ENCODE data around the gene GARIN3.

GRCh38 chr5:157142317-157143126 lies 23.5 kb downstream of the GARIN3 start, which contains the start of gene MED7:
- peak; percentile 82 for TF ChIP-seq TAF7 (tag; IDR thresholded peaks at IDR 0.05)
- no peak; the same call in none of the 2 replicates for TF ChIP-seq NFIC (IDR thresholded peaks at IDR 0.05)
- TF ChIP-seq CTCF (IDR thresholded peaks at IDR 0.05 in 2 of 3, conservative IDR thresholded peaks at IDR 0.05 in 1 of 3; ENCODE audit: insufficient read depth in 2 of 3, low read depth in 1 of 3, low read length in 3 of 3) = no peak
- no peak for TF ChIP-seq SOX6 (IDR thresholded peaks at IDR 0.05)
- TF ChIP-seq POLR2A (conservative IDR thresholded peaks at IDR 0.05) = peak; percentile 88
- TF ChIP-seq SIN3A (IDR thresholded peaks at IDR 0.05; ENCODE audit: borderline replicate concordance in 2 of 2, control insufficient read depth in 1 of 2, low read depth in 2 of 2, low read length in 2 of 2) = peak in 1 of 2 experiments; percentile 72; a peak in 1 of 4 replicates
- TF ChIP-seq ZNF778 (CRISPR knock-in tag; IDR thresholded peaks at IDR 0.05) = no peak
- TF ChIP-seq, protein P1, sequence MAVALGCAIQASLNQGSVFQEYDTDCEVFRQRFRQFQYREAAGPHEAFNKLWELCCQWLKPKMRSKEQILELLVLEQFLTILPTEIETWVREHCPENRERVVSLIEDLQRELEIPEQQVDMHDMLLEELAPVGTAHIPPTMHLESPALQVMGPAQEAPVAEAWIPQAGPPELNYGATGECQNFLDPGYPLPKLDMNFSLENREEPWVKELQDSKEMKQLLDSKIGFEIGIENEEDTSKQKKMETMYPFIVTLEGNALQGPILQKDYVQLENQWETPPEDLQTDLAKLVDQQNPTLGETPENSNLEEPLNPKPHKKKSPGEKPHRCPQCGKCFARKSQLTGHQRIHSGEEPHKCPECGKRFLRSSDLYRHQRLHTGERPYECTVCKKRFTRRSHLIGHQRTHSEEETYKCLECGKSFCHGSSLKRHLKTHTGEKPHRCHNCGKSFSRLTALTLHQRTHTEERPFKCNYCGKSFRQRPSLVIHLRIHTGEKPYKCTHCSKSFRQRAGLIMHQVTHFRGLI (CRISPR knock-in tag; IDR thresholded peaks at IDR 0.05) = no peak
